Left ventricle myocardium inferior (tissue), 1 donor: Measurements from ENCODE around the gene KCTD2. TPM values are rescaled to one million over a fixed set of nuclear protein-coding genes. Genes with fewer than 3 reads are reported as not detected.
"Not testable (repeated sequence)": the region's sequence is repeated elsewhere in the genome, so short reads cannot be mapped to it uniquely, and the experiment has no call there.

Experiments
- DNase-seq: peaks from one replicate; pipeline ENCODE4 v3.0.0-alpha.2; 2020
- H3K27ac ChIP-seq: fragments of 200-600 bp; replicated peaks from 2 replicates; pipeline ENCODE4 v1.8.0; 2021
- H3K27me3 ChIP-seq: fragments of 200-600 bp; 2 replicates; pipeline ENCODE4 v1.8.0; 2021; ENCODE audit warnings: low read depth
- H3K36me3 ChIP-seq: fragments of 200-600 bp; 2 replicates; pipeline ENCODE4 v1.8.0; 2021
- H3K4me1 ChIP-seq: fragments of 200-600 bp; 2 replicates; pipeline ENCODE4 v1.8.0; 2021
- H3K4me3 ChIP-seq: fragments of 200-600 bp; 2 replicates; pipeline ENCODE4 v1.8.0; 2021; ENCODE audit warnings: mild to moderate bottlenecking, moderate library complexity
- H3K9me3 ChIP-seq: fragments of 200-600 bp; replicated peaks from 2 replicates; pipeline ENCODE4 v1.8.0; 2021
- intact Hi-C: fragments of 100-400 bp; cut with micrococcal nuclease; formaldehyde crosslinking; loops from one replicate; pipeline ENCODE4 v1.11.0; 2022
- total RNA-seq: library from RNA; stranded (reverse); fragmentation: NEBNext Ultra II Directional; extraction: Animal tissue kit (Norgen Biotek cat#: 25700); gene quantifications from one replicate; pipeline ENCODE4 v1.2.1, GENCODE V29; 2021
- TF ChIP-seq, protein P1 (sequence below): fragments of 200-600 bp; IDR thresholded peaks from 2 replicates; pipeline ENCODE4 v1.8.0; 2021; ENCODE audit warnings: antibody characterized with exemption, mild to moderate bottlenecking, borderline replicate concordance
- donor health status: DM: no; HTN: yes; CAD: no; lungs with severe emphysema.

Gene KCTD2
- total RNA-seq, 1 donor from 2014 or later, result 23.1 TPM

GRCh38 chr17:75033346-75034235 lies 13.4 kb upstream of the KCTD2 start:
- peak; percentile 90 for DNase-seq
- Histone ChIP-seq H3K27ac (peak overlapping the region; percentile 91), H3K4me3 (peak overlapping the region; percentile 82), H3K4me1 (peaks cover 52% of the 10 kb centered on the region), H3K36me3 (peaks cover 7% of the 10 kb centered on the region), H3K27me3 (no peaks in the 10 kb centered on the region), H3K9me3 (peaks cover 12% of the 10 kb centered on the region)
- intact Hi-C loops, result no loop called here
- TF ChIP-seq, protein P1, sequence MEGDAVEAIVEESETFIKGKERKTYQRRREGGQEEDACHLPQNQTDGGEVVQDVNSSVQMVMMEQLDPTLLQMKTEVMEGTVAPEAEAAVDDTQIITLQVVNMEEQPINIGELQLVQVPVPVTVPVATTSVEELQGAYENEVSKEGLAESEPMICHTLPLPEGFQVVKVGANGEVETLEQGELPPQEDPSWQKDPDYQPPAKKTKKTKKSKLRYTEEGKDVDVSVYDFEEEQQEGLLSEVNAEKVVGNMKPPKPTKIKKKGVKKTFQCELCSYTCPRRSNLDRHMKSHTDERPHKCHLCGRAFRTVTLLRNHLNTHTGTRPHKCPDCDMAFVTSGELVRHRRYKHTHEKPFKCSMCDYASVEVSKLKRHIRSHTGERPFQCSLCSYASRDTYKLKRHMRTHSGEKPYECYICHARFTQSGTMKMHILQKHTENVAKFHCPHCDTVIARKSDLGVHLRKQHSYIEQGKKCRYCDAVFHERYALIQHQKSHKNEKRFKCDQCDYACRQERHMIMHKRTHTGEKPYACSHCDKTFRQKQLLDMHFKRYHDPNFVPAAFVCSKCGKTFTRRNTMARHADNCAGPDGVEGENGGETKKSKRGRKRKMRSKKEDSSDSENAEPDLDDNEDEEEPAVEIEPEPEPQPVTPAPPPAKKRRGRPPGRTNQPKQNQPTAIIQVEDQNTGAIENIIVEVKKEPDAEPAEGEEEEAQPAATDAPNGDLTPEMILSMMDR, result no peak

- Histone ChIP-seq H3K27me3 (no peaks in the 10 kb centered on the region), H3K36me3 (peaks cover 14% of the 10 kb centered on the region), H3K9me3 (peaks cover 12% of the 10 kb centered on the region), H3K27ac (peak overlapping the region; percentile 91), H3K4me1 (peaks cover 52% of the 10 kb centered on the region), H3K4me3 (peak overlapping the region; percentile 82)
- TF ChIP-seq, protein P1, result no peak
- intact Hi-C loops, result no loop called here
- peak; percentile 83 for DNase-seq
These were observed 12.7 kb upstream of the KCTD2 start for GRCh38 chr17:75034236-75034908.

- peak; percentile 89 for DNase-seq
- intact Hi-C loops, result no loop called here
- peak overlapping the region; percentile 91 for H3K27ac ChIP-seq
- H3K9me3 ChIP-seq, result no peaks in the 10 kb centered on the region
- TF ChIP-seq, protein P1, result no peak
- H3K4me3 ChIP-seq, result peak overlapping the region; percentile 82
- H3K36me3 ChIP-seq, result peaks cover 38% of the 10 kb centered on the region
- peaks cover 52% of the 10 kb centered on the region for H3K4me1 ChIP-seq
- H3K27me3 ChIP-seq, result no peaks in the 10 kb centered on the region
These were observed 10.3 kb upstream of the KCTD2 start for GRCh38 chr17:75036643-75037268.

DNA sequence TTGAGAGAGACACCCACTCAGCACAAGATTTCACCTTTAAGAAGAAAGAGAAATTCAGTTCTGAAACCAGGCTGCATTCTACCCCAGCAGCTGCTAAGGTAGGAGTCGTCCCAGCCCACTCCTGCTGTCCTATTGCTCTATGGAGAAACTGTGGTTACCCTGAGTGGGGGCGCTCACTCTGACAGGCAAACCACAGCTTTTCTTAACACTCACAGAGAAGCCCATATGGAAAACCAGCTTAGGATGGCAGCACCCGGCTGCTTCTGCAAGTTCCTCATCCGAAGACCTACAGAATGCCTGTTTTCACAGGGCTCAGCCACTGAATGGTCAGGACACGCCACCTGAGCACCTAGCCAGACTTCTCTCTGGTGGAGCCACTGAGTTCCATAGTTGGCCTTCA lies 7.8 kb upstream of the KCTD2 start:
- Histone ChIP-seq H3K27ac (no peak overlapping the region), H3K36me3 (peaks cover 46% of the 10 kb centered on the region), H3K9me3 (no peaks in the 10 kb centered on the region), H3K4me3 (no peak overlapping the region), H3K27me3 (no peaks in the 10 kb centered on the region), H3K4me1 (peaks cover 33% of the 10 kb centered on the region)
- DNase-seq, result no peak
- TF ChIP-seq, protein P1, result no peak
- intact Hi-C loops, result no loop called here

- TF ChIP-seq, protein P1, result no peak
- no peak overlapping the region for H3K4me3 ChIP-seq
- no peaks in the 10 kb centered on the region for H3K27me3 ChIP-seq
- H3K36me3 ChIP-seq, result peaks cover 46% of the 10 kb centered on the region
- no peak overlapping the region for H3K27ac ChIP-seq
- intact Hi-C loops, result no loop called here
- DNase-seq, result no peak
- H3K4me1 ChIP-seq, result peaks cover 32% of the 10 kb centered on the region
- H3K9me3 ChIP-seq, result no peaks in the 10 kb centered on the region
These were observed 5.3 kb upstream of the KCTD2 start for GRCh38 chr17:75041656-75042280.

- Histone ChIP-seq H3K36me3 (peaks cover 38% of the 10 kb centered on the region), H3K4me1 (peaks cover 42% of the 10 kb centered on the region)
- DNase-seq, H3K9me3 ChIP-seq, H3K27ac ChIP-seq, intact Hi-C loops, H3K27me3 ChIP-seq, H3K4me3 ChIP-seq: not testable (repeated sequence)
These were observed 3.2 kb upstream of the KCTD2 start for GRCh38 chr17:75043789-75044188.
